Fibroblast of the aortic adventitia (primary cell): ENCODE data around the gene HMG20A. TPM values are rescaled to one million over a fixed set of nuclear protein-coding genes. Genes with fewer than 3 reads are reported as not detected.

Experiments used
- DNase-seq: peaks from one replicate; pipeline ENCODE4 v3.0.0-alpha.2; 2010; ENCODE audit warnings: low read depth
- H3K4me3 ChIP-seq: 2 replicates; pipeline ENCODE4 v1.5.1; 2011; ENCODE audit warnings: low read depth, mild to moderate bottlenecking, control low read depth, low read length, moderate library complexity
- CTCF ChIP-seq: IDR thresholded peaks from 2 replicates; pipeline ENCODE4 v1.5.1; 2011; ENCODE audit warnings: mild to moderate bottlenecking, low read length, control low read depth, inconsistent platforms; ENCODE audit not compliant: insufficient read depth
- total RNA-seq: library from RNA; depleted of rRNA; stranded (reverse); fragments of >200 nt; gene quantifications from 2 replicates; pipeline ENCODE4 v1.2.3, GENCODE V29; 2012; ENCODE audit warnings: low replicate concordance

Gene HMG20A
- total RNA-seq: 28.7 and 33.3 TPM in 2 replicates

DNA sequence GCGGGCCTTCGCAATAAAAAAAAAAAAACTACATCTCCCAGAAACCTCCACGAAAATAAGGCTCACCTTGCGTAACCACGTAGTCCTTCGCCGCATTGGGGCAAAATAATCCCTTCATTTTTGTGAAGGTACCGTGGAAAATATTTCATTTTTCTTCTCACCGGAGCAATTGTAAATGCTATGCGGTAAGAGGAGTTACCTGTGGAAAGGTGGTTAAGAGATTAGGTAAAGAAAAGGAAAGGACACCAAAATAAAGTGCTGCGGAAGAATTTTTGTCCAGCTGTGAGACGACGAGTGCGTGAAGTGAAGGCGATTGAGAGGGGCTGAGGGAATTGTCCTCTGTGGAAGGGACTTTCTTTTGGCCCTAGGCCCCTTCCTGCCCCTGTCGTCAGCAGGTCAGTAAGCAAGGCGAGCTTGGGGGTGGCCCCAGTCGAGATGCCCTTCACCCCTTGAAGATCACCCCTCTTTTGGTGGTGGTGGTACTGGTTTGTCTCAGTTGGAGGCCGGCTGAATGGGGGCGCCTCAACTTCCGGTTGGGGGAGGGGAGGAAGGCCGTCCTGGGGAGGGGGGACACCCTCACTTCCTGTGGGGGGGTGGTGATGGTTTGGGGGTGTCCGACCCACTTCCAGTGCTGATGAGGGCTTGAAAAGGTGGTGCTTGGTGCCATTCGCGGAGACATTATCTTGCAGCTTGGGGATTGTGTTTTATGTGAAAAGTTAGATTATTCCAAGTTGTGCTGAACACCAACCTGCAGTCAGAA, at the start of gene HMG20A:
TSS of gene HMG20A (plus strand) at position 279 of the 760 bp plus-strand sequence. CDS start 37,520 bp downstream, outside the sequence.
- no peak for TF ChIP-seq CTCF
- peak; percentile 94 for DNase-seq
- peak within 1 kb of the TSS; percentile 93 for H3K4me3 ChIP-seq

DNA sequence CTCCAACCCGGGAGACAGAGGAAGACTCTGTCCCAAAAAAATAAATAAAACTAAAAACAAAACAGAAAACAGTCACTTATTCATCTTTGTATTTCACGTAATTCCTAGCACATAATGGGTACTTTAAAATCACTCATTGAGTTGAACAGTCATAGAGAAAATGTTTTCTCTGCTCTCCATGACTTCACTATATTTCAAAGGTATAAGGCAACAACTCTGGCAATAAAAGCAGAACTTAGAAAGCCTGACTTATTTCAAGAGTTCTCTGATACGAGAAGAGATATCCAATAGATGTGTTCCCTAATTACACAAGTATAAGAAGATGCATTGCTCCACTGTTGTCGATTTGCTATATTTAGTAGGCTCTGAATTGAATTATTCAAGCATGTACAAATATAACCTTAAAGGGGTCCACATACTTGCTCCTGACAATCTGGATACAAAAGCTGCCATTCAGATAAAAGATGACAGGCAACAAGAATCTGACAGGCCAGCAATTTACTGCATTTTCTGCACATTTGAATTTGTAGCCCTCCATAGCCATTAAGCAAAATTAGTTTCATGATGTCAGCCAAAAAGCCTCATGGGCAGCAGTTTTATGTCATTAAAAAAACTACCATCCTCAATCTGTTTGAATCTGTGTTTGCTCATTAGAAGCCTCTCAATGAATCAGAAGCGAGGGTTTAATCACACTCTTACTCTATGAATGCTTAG, 48.7 kb upstream of the HMG20A start:
- TF ChIP-seq CTCF: no peak
- DNase-seq: no peak
- H3K4me3 ChIP-seq: no peak overlapping the region

- no peak overlapping the region for H3K4me3 ChIP-seq
- TF ChIP-seq CTCF: no peak
- DNase-seq: no peak
Observed at GRCh38 chr15:77373441-77373840, 47.2 kb upstream of the HMG20A start.

GRCh38 chr15:77375133-77375532, 45.6 kb upstream of the HMG20A start:
- no peak for DNase-seq
- no peak overlapping the region for H3K4me3 ChIP-seq
- TF ChIP-seq CTCF: no peak

- H3K4me3 ChIP-seq: no peak overlapping the region
- no peak for TF ChIP-seq CTCF
Observed at GRCh38 chr15:77376770-77377169, 43.9 kb upstream of the HMG20A start.

GRCh38 chr15:77380033-77380432, 40.7 kb upstream of the HMG20A start:
- no peak overlapping the region for H3K4me3 ChIP-seq
- DNase-seq: no peak
- TF ChIP-seq CTCF: no peak

More at GRCh38 chr15:77376770-77377169, 43.9 kb upstream of the HMG20A start:
- DNase-seq: no peak
